ENCODE measurements around the gene MARCHF3.

The MARCHF3 gene

GRCh38 chr5:126982926-126983873, 47.2 kb downstream of the MARCHF3 start:
- no peak for DNase-seq

- no peak for DNase-seq
Measured at GRCh38 chr5:126982202-126982601, 48.2 kb downstream of the MARCHF3 start.

- DNase-seq: no peak
Measured at GRCh38 chr5:126981701-126982100, 48.7 kb downstream of the MARCHF3 start.

GRCh38 chr5:126981222-126981621, 49.1 kb downstream of the MARCHF3 start:
- no peak for DNase-seq

GRCh38 chr5:126978258-126978657, 52.1 kb downstream of the MARCHF3 start:
- no peak for DNase-seq

- no peak for DNase-seq
Measured at GRCh38 chr5:126976520-126977172, 53.7 kb downstream of the MARCHF3 start.

GRCh38 chr5:126975796-126976195, 54.6 kb downstream of the MARCHF3 start:
- no peak for DNase-seq

GRCh38 chr5:126973193-126973592, 57.2 kb downstream of the MARCHF3 start:
- DNase-seq: no peak

GRCh38 chr5:126972062-126972895, 58.1 kb downstream of the MARCHF3 start:
- no peak for DNase-seq

GRCh38 chr5:126971455-126972031, 58.8 kb downstream of the MARCHF3 start:
- DNase-seq: no peak

- DNase-seq: no peak
Measured at GRCh38 chr5:126970517-126971017, 59.8 kb downstream of the MARCHF3 start.

- DNase-seq: no peak
Measured at GRCh38 chr5:126969548-126969947, 60.8 kb downstream of the MARCHF3 start.

GRCh38 chr5:126967808-126968466, 62.4 kb downstream of the MARCHF3 start:
- DNase-seq: no peak

- no peak for DNase-seq
Measured at GRCh38 chr5:126965487-126965886, 64.9 kb downstream of the MARCHF3 start.

- DNase-seq: no peak
Measured at GRCh38 chr5:126965061-126965475, 65.3 kb downstream of the MARCHF3 start.

GRCh38 chr5:126963822-126964375, 66.5 kb downstream of the MARCHF3 start:
- no peak for DNase-seq

GRCh38 chr5:126961702-126962101, 68.7 kb downstream of the MARCHF3 start:
- DNase-seq: no peak

GRCh38 chr5:126961128-126961527, 69.2 kb downstream of the MARCHF3 start:
- no peak for DNase-seq

- no peak for DNase-seq
Measured at GRCh38 chr5:126959188-126959587, 71.2 kb downstream of the MARCHF3 start.

- DNase-seq: no peak
Measured at GRCh38 chr5:126956991-126957390, 73.4 kb downstream of the MARCHF3 start.

GRCh38 chr5:126954981-126955380, 75.4 kb downstream of the MARCHF3 start:
- DNase-seq: no peak

GRCh38 chr5:126953640-126954039, 76.7 kb downstream of the MARCHF3 start:
- no peak for DNase-seq

Measured in hippocampal formation (tissue), 2 donors.